Ascending aorta (tissue), 2 donors: ENCODE data around the gene COQ3. TPM values are rescaled to one million over a fixed set of nuclear protein-coding genes. Genes with fewer than 3 reads are reported as not detected.
A peak's percentile ranks its signal among the peaks of the same experiment; 100 is the strongest.

Experiments
- DNase-seq, 2 donors: peaks; one replicate each; pipeline ENCODE4 v3.0.0-alpha.2; 2019; ENCODE audit warnings: low spot score in 2 of 2
- H3K27ac ChIP-seq, 2 donors: fragments of 200-600 bp; sonication (generic); one replicate each; pipeline ENCODE4 v1.5.1; 2016 to 2017; ENCODE audit warnings: mild to moderate bottlenecking in 1 of 2
- H3K27me3 ChIP-seq: fragments of 200-600 bp; sonication (generic); one replicate; pipeline ENCODE4 v1.5.1; 2017
- H3K36me3 ChIP-seq, 2 donors: fragments of 200-600 bp; sonication (generic); one replicate each; pipeline ENCODE4 v1.5.1; 2016
- H3K4me1 ChIP-seq, 2 donors: fragments of 200-600 bp; sonication (generic); one replicate each; pipeline ENCODE4 v1.5.1; 2016 to 2017; ENCODE audit warnings: mild to moderate bottlenecking in 1 of 2
- H3K4me3 ChIP-seq, 2 donors: fragments of 200-600 bp; sonication (generic); one replicate each; pipeline ENCODE4 v1.5.1; 2016 to 2017; ENCODE audit warnings: mild to moderate bottlenecking in 1 of 2
- H3K9me3 ChIP-seq, 2 donors: fragments of 200-600 bp; sonication (generic); one replicate each; pipeline ENCODE4 v1.5.1; 2016
- CTCF ChIP-seq, 3 experiments: fragments of 200-600 bp in 2 of 3; fragments of 450-650 bp in 1 of 3; sonication (generic) in 2 of 3; IDR thresholded peaks; one replicate each; pipeline ENCODE4 v1.5.1; 2016 to 2019; ENCODE audit warnings: antibody characterized with exemption in 3 of 3, mild to moderate bottlenecking in 1 of 3, moderate library complexity in 1 of 3
- intact Hi-C: fragments of 100-400 bp; cut with DNase I; formaldehyde crosslinking; loops from one replicate; pipeline ENCODE4 v1.15.1; 2023
- total RNA-seq: library from RNA; depleted of rRNA; stranded (reverse); fragments of >200 nt; gene quantifications from one replicate; pipeline ENCODE4 v1.1.0, GENCODE V29; 2016

COQ3 gene
- total RNA-seq, 1 donor from 2014 or later, result 1.7 TPM

- Histone ChIP-seq H3K4me1 (no peaks in the 10 kb centered on the region), H3K9me3 (no peaks in the 10 kb centered on the region), H3K36me3 (no peaks in the 10 kb centered on the region), H3K4me3 (no peak overlapping the region), H3K27me3 (no peaks in the 10 kb centered on the region), H3K27ac (no peak overlapping the region)
- intact Hi-C loops, result no loop called here
- DNase-seq, result no peak
- TF ChIP-seq CTCF (IDR thresholded peaks at IDR 0.05), result no peak
Observed at GRCh38 chr6:99356641-99357040, 37.4 kb downstream of the COQ3 start.

- H3K4me1 ChIP-seq, result peaks cover 0 to 2% of the 10 kb centered on the region in 2 donors
- intact Hi-C loops, result loop anchor here (5.0 kb wide), 1 partner anchor 37 kb away; the partner anchor contains the start of gene COQ3
- H3K9me3 ChIP-seq, result no peaks in the 10 kb centered on the region
- no peaks in the 10 kb centered on the region for H3K27me3 ChIP-seq
- DNase-seq, result no peak
- no peak for TF ChIP-seq CTCF (IDR thresholded peaks at IDR 0.05)
- H3K4me3 ChIP-seq, result no peak overlapping the region
- H3K27ac ChIP-seq, result no peak overlapping the region
- H3K36me3 ChIP-seq, result no peaks in the 10 kb centered on the region
Observed at GRCh38 chr6:99354983-99355382, 39.0 kb downstream of the COQ3 start.

GRCh38 chr6:99353126-99353525 is 40.9 kb downstream of the COQ3 start:
- H3K36me3 ChIP-seq, result no peaks in the 10 kb centered on the region
- no peak overlapping the region for H3K27ac ChIP-seq
- intact Hi-C loops, result loop anchor here (5.0 kb wide), 1 partner anchor 39 kb away; the partner anchor contains the start of gene COQ3
- no peaks in the 10 kb centered on the region for H3K27me3 ChIP-seq
- H3K4me3 ChIP-seq, result no peak overlapping the region
- no peaks in the 10 kb centered on the region for H3K9me3 ChIP-seq
- TF ChIP-seq CTCF (IDR thresholded peaks at IDR 0.05), result no peak
- DNase-seq, result no peak
- peaks cover 0 to 4% of the 10 kb centered on the region in 2 donors for H3K4me1 ChIP-seq

GRCh38 chr6:99350573-99350972 is 43.4 kb downstream of the COQ3 start:
- TF ChIP-seq CTCF (IDR thresholded peaks at IDR 0.05), result no peak
- intact Hi-C loops, result loop anchor here (5.0 kb wide), 1 partner anchor 42 kb away; the partner anchor contains the start of gene COQ3
- DNase-seq, result no peak
- peaks cover 0 to 4% of the 10 kb centered on the region in 2 donors for H3K4me1 ChIP-seq
- no peaks in the 10 kb centered on the region for H3K27me3 ChIP-seq
- no peaks in the 10 kb centered on the region for H3K9me3 ChIP-seq
- no peaks in the 10 kb centered on the region for H3K36me3 ChIP-seq
- no peak overlapping the region for H3K27ac ChIP-seq
- peak overlapping the region; percentile 75 to 77 for H3K4me3 ChIP-seq

GRCh38 chr6:99349171-99350141 is 44.5 kb downstream of the COQ3 start, which contains the start of gene FAXC:
TSS of gene FAXC (minus strand) at chr6:99349674. CDS start at chr6:99349372, 302 bp downstream.
- no peak for DNase-seq
- H3K4me3 ChIP-seq, result peak within 1 kb of the TSS; percentile 75 to 77

More at GRCh38 chr6:99349171-99350141, 44.5 kb downstream of the COQ3 start, which contains the start of gene FAXC:
- intact Hi-C loops, result loop anchor here (5.0 kb wide), 1 partner anchor 43 kb away; the partner anchor contains the start of gene COQ3
- H3K27ac ChIP-seq, result peak within 1 kb of the TSS; percentile 9 to 54
- peak in 1 of 3 experiments; percentile 33 for TF ChIP-seq CTCF (IDR thresholded peaks at IDR 0.05)
- H3K27me3 ChIP-seq, result no peaks in the 10 kb centered on the region
- H3K36me3 ChIP-seq, result no peaks in the 10 kb centered on the region
- H3K9me3 ChIP-seq, result no peaks in the 10 kb centered on the region
- peaks cover 0 to 4% of the 10 kb centered on the region in 2 donors for H3K4me1 ChIP-seq
